Naive thymus-derived CD4-positive, alpha-beta T cell (primary cell): Measurements from ENCODE around the gene AP5S1. TPM values are rescaled to one million over a fixed set of nuclear protein-coding genes. Genes with fewer than 3 reads are reported as not detected.

Experiments used
- ATAC-seq: fragments of 150-1000 bp; cut with Tn5 transposase; 2 replicates; pipeline ENCODE4 v1.10.0; 2021; ENCODE audit warnings: mild to moderate bottlenecking, moderate library complexity
- CTCF ChIA-PET: fragments of 350-600 bp; sonication (Branson Sonifier 250); formaldehyde crosslinking; loops from one replicate; lab custom pipeline; 2021; ENCODE audit warnings: antibody characterized with exemption; lab: Charles Lee
- POLR2A ChIA-PET: fragments of 350-600 bp; sonication (Branson Sonifier 250); formaldehyde crosslinking; loops from one replicate; lab custom pipeline; 2021; ENCODE audit warnings: antibody characterized with exemption, inconsistent platforms; lab: Charles Lee
- DNase-seq, 9 donors: peaks; one replicate each; pipeline versions ENCODE4 v3.0.0 to v3.0.0-alpha.2; 2020 to 2022; ENCODE audit warnings: mixed read lengths in 1 of 9
- H3K27ac ChIP-seq: one replicate; pipeline ENCODE4 v1.7.0; 2013; ENCODE audit warnings: mild to moderate bottlenecking, low read depth, low read length, moderate library complexity
- H3K27me3 ChIP-seq, 2 donors: one replicate each; pipeline ENCODE4 v1.7.0; 2013; ENCODE audit warnings: low read length in 2 of 2, mild to moderate bottlenecking in 2 of 2, moderate library complexity in 2 of 2; ENCODE audit not compliant: control insufficient read depth in 2 of 2, insufficient read depth in 2 of 2
- H3K36me3 ChIP-seq, 3 experiments: 1 replicate in 2 of 3; 2 replicates in 1 of 3; pipeline ENCODE4 v1.7.0; 2013; ENCODE audit warnings: low read length in 3 of 3, mild to moderate bottlenecking in 3 of 3, moderate library complexity in 1 of 3; ENCODE audit not compliant: insufficient read depth in 3 of 3, control insufficient read depth in 2 of 3
- H3K4me1 ChIP-seq, 2 donors: one replicate each; pipeline ENCODE4 v1.7.0; 2013; ENCODE audit warnings: low read length in 2 of 2, mild to moderate bottlenecking in 2 of 2, moderate library complexity in 1 of 2; ENCODE audit not compliant: control insufficient read depth in 2 of 2, insufficient read depth in 2 of 2
- H3K4me3 ChIP-seq: 2 replicates; pipeline ENCODE4 v1.7.0; 2013; ENCODE audit warnings: mild to moderate bottlenecking, low read length
- H3K9me3 ChIP-seq, 3 experiments: 1 replicate in 2 of 3; 2 replicates in 1 of 3; pipeline ENCODE4 v1.7.0; 2013; ENCODE audit warnings: low read length in 3 of 3; ENCODE audit not compliant: control insufficient read depth in 2 of 3
- H3K27ac Mint-ChIP-seq, 9 donors: one replicate each; pipeline ENCODE4 v1.8.0; 2020 to 2022; ENCODE audit warnings: mixed read lengths in 9 of 9, mild to moderate bottlenecking in 8 of 9, moderate library complexity in 5 of 9, inconsistent platforms in 2 of 9
- H3K27me3 Mint-ChIP-seq, 5 donors: one replicate each; pipeline ENCODE4 v1.8.0; 2021 to 2022; ENCODE audit warnings: mixed read lengths in 5 of 5, mild to moderate bottlenecking in 1 of 5
- H3K36me3 Mint-ChIP-seq, 5 donors: one replicate each; pipeline ENCODE4 v1.8.0; 2020 to 2022; ENCODE audit warnings: mixed read lengths in 5 of 5, mild to moderate bottlenecking in 3 of 5, inconsistent platforms in 1 of 5
- H3K4me1 Mint-ChIP-seq, 7 donors: one replicate each; pipeline ENCODE4 v1.8.0; 2020 to 2022; ENCODE audit warnings: mixed read lengths in 7 of 7, mild to moderate bottlenecking in 3 of 7, inconsistent platforms in 1 of 7
- H3K4me3 Mint-ChIP-seq, 10 donors: one replicate each; pipeline ENCODE4 v1.8.0; 2020 to 2022; ENCODE audit warnings: mild to moderate bottlenecking in 10 of 10, mixed read lengths in 10 of 10, moderate library complexity in 6 of 10, inconsistent platforms in 2 of 10
- H3K9me3 Mint-ChIP-seq, 11 donors: one replicate each; pipeline ENCODE4 v1.8.0; 2020 to 2022; ENCODE audit warnings: mixed read lengths in 11 of 11, mild to moderate bottlenecking in 4 of 11, inconsistent platforms in 1 of 11, moderate library complexity in 1 of 11
- intact Hi-C, 2 donors: fragments of 100-400 bp; cut with micrococcal nuclease; formaldehyde crosslinking; loops; one replicate each; pipeline ENCODE4 v1.15.1; 2023
- polyA plus RNA-seq, 2 donors: library from polyadenylated mRNA; unstranded; fragments of 300-500 nt; fragmentation: Illumina TruSeq; gene quantifications; one replicate each; pipeline ENCODE4 v1.2.3, GENCODE V29; 2021
- total RNA-seq, 6 experiments: library from RNA in 5 of 6; stranded (reverse) in 5 of 6; gene quantifications; 1 replicate in 5 of 6; 2 replicates in 1 of 6; pipeline ENCODE4 v1.2.3 and lab custom pipeline; 2021 to 2026

Gene AP5S1
- total and polyA plus RNA-seq, 7 experiments from 2014 or later: 7.9 to 25.9 (median 12.3) TPM

- ATAC-seq (no peak), DNase-seq (no peak)
- H3K27ac ChIP-seq: no peak overlapping the region
- H3K4me3 ChIP-seq: no peak overlapping the region
- peaks cover 0 to 29% (median 0%) of the 10 kb centered on the region in 5 donors for H3K27me3 Mint-ChIP-seq
- H3K27me3 ChIP-seq: no peaks in the 10 kb centered on the region
- peak overlapping the region in 9 of 10 donors; percentile 6 to 87 (median 51) for H3K4me3 Mint-ChIP-seq
- H3K9me3 Mint-ChIP-seq: peaks cover 0 to 1% (median 0%) of the 10 kb centered on the region in 11 donors
- H3K36me3 ChIP-seq: no peaks in the 10 kb centered on the region
- ChIA-PET POLR2A (interaction anchor here (1.3 to 3.1 kb wide), 5 partner anchors 8 to 42 kb away, joined by 3 to 21 read pairs (median 6); partner anchors contain the start of genes ADISSP, AP5S1 and CENPB), CTCF (interaction anchor here (0.6 to 1.5 kb wide), 3 partner anchors 9 to 76 kb away, joined by 3 to 7 read pairs (median 3); no protein-coding TSS in a partner anchor)
- peaks cover 0 to 6% (median 0%) of the 10 kb centered on the region in 5 donors for H3K36me3 Mint-ChIP-seq
- intact Hi-C loops: no loop called here
- H3K27ac Mint-ChIP-seq: no peak overlapping the region
- no peaks in the 10 kb centered on the region for H3K9me3 ChIP-seq
- peaks cover 12 to 41% (median 33%) of the 10 kb centered on the region in 7 donors for H3K4me1 Mint-ChIP-seq
- H3K4me1 ChIP-seq: peaks cover 4 to 10% of the 10 kb centered on the region in 2 donors
Measured at GRCh38 chr20:3778976-3779375, 41.4 kb upstream of the AP5S1 start.

- peaks cover 22 to 51% (median 44%) of the 10 kb centered on the region in 7 donors for H3K4me1 Mint-ChIP-seq
- peaks cover 0 to 1% (median 0%) of the 10 kb centered on the region in 11 donors for H3K9me3 Mint-ChIP-seq
Measured at GRCh38 chr20:3781153-3781910, 39.0 kb upstream of the AP5S1 start, which contains the start of gene SPEF1. SPEF1 (minus strand) TSS chr20:3781448; CDS start chr20:3781287, 161 bp downstream.

GRCh38 chr20:3782597-3782996, 37.8 kb upstream of the AP5S1 start:
- Mint-ChIP-seq H3K36me3 (peaks cover 0 to 5% (median 0%) of the 10 kb centered on the region in 5 donors), H3K27ac (peak overlapping the region in 7 of 9 donors; percentile 6 to 78 (median 45)), H3K9me3 (peaks cover 0 to 1% (median 0%) of the 10 kb centered on the region in 11 donors), H3K4me3 (peak overlapping the region in 2 of 10 donors; percentile 19 to 36), H3K4me1 (peaks cover 27 to 48% (median 41%) of the 10 kb centered on the region in 7 donors), H3K27me3 (peaks cover 0 to 22% (median 0%) of the 10 kb centered on the region in 5 donors)
- peaks cover 0 to 7% (median 0%) of the 10 kb centered on the region in 3 experiments for H3K36me3 ChIP-seq
- H3K9me3 ChIP-seq: no peaks in the 10 kb centered on the region
- DNase-seq (no peak), ATAC-seq (no peak)
- no peaks in the 10 kb centered on the region for H3K27me3 ChIP-seq
- no peak overlapping the region for H3K4me3 ChIP-seq
- intact Hi-C loops: no loop called here
- H3K4me1 ChIP-seq: peaks cover 11 to 17% of the 10 kb centered on the region in 2 donors
- H3K27ac ChIP-seq: no peak overlapping the region
- ChIA-PET POLR2A (interaction anchor here (1.0 kb wide), 1 partner anchor 108 kb away, joined by 3 read pairs; no protein-coding TSS in a partner anchor), CTCF (interaction anchor here (1.3 kb wide), 1 partner anchor 14 kb away, joined by 5 read pairs; the partner anchor contains the start of gene ADISSP)

More at GRCh38 chr20:3781153-3781910, 39.0 kb upstream of the AP5S1 start, which contains the start of gene SPEF1:
- intact Hi-C loops: loop anchor here in 1 of 2 donors (1.0 to 2.0 kb wide), 4 partner anchors 13 to 39 kb away; partner anchors contain the start of genes AP5S1 and CDC25B
- Mint-ChIP-seq H3K27me3 (peaks cover 0 to 29% (median 0%) of the 10 kb centered on the region in 5 donors), H3K36me3 (peaks cover 0 to 9% (median 0%) of the 10 kb centered on the region in 5 donors), H3K4me3 (peak within 1 kb of the TSS; percentile 1 to 81 (median 61)), H3K27ac (peak within 1 kb of the TSS in 7 of 9 donors; percentile 25 to 78 (median 67))
- DNase-seq (peak in 5 of 9 donors; percentile 38 to 56 (median 50)), ATAC-seq (peak; percentile 67)
- H3K36me3 ChIP-seq: peaks cover 0 to 7% (median 0%) of the 10 kb centered on the region in 3 experiments
- no peaks in the 10 kb centered on the region for H3K9me3 ChIP-seq
- ChIA-PET CTCF (no interaction called here), POLR2A (interaction anchor here (0.9 to 2.2 kb wide), 4 partner anchors 10 to 106 kb away, joined by 3 to 13 read pairs (median 8); partner anchors contain the start of genes ADISSP and AP5S1)
- peak within 1 kb of the TSS; percentile 24 for H3K4me3 ChIP-seq
- H3K4me1 ChIP-seq: peaks cover 4 to 10% of the 10 kb centered on the region in 2 donors
- H3K27me3 ChIP-seq: no peaks in the 10 kb centered on the region
- peak within 1 kb of the TSS; percentile 28 for H3K27ac ChIP-seq

GRCh38 chr20:3783068-3783489, 37.3 kb upstream of the AP5S1 start:
- ATAC-seq (no peak), DNase-seq (no peak)
- peaks cover 0 to 7% (median 0%) of the 10 kb centered on the region in 3 experiments for H3K36me3 ChIP-seq
- ChIA-PET CTCF (interaction anchor here (1.3 kb wide), 1 partner anchor 15 kb away, joined by 5 read pairs; the partner anchor contains the start of gene ADISSP), POLR2A (interaction anchor here (1.0 kb wide), 1 partner anchor 107 kb away, joined by 3 read pairs; no protein-coding TSS in a partner anchor)
- Mint-ChIP-seq H3K4me1 (peaks cover 29 to 51% (median 45%) of the 10 kb centered on the region in 7 donors), H3K27me3 (peaks cover 0 to 22% (median 0%) of the 10 kb centered on the region in 5 donors), H3K27ac (peak overlapping the region in 6 of 9 donors; percentile 12 to 78 (median 52)), H3K36me3 (peaks cover 0 to 5% (median 0%) of the 10 kb centered on the region in 5 donors), H3K4me3 (peak overlapping the region in 1 of 10 donors; percentile 36), H3K9me3 (peaks cover 0 to 1% (median 0%) of the 10 kb centered on the region in 11 donors)
- H3K27me3 ChIP-seq: no peaks in the 10 kb centered on the region
- intact Hi-C loops: no loop called here
- H3K4me3 ChIP-seq: no peak overlapping the region
- no peak overlapping the region for H3K27ac ChIP-seq
- H3K9me3 ChIP-seq: no peaks in the 10 kb centered on the region
- peaks cover 13 to 17% of the 10 kb centered on the region in 2 donors for H3K4me1 ChIP-seq

- Mint-ChIP-seq H3K27ac (peak overlapping the region in 6 of 9 donors; percentile 2 to 78 (median 15)), H3K9me3 (peaks cover 0 to 1% (median 0%) of the 10 kb centered on the region in 11 donors), H3K27me3 (peaks cover 0 to 20% (median 0%) of the 10 kb centered on the region in 5 donors), H3K4me1 (peaks cover 31 to 55% (median 51%) of the 10 kb centered on the region in 7 donors), H3K36me3 (peaks cover 0 to 5% (median 0%) of the 10 kb centered on the region in 5 donors), H3K4me3 (peak overlapping the region in 2 of 10 donors; percentile 6 to 21)
- H3K9me3 ChIP-seq: no peaks in the 10 kb centered on the region
- H3K4me1 ChIP-seq: peaks cover 12 to 13% of the 10 kb centered on the region in 2 donors
- CTCF ChIA-PET: interaction anchor here (0.5 kb wide), 1 partner anchor 247 kb away, joined by 3 read pairs; no protein-coding TSS in a partner anchor
- POLR2A ChIA-PET: interaction anchor here (0.6 kb wide), 1 partner anchor 572 kb away, joined by 3 read pairs; no protein-coding TSS in a partner anchor
- DNase-seq: no peak
- H3K36me3 ChIP-seq: peaks cover 0 to 7% (median 0%) of the 10 kb centered on the region in 3 experiments
- no peaks in the 10 kb centered on the region for H3K27me3 ChIP-seq
- intact Hi-C loops: no loop called here
- no peak overlapping the region for H3K27ac ChIP-seq
- H3K4me3 ChIP-seq: no peak overlapping the region
- ATAC-seq: no peak
Measured at GRCh38 chr20:3783511-3784195, 36.7 kb upstream of the AP5S1 start.
